ENCODE measurements around the gene NDUFAF5.

NDUFAF5 gene

GRCh38 chr20:13786143-13786828 is 1.5 kb downstream of the NDUFAF5 start:
- H3K4me2 ChIP-seq (ENCODE audit: low read depth, low read length, poor library complexity, severe bottlenecking) = peak overlapping the region; percentile 87
- H3K9ac ChIP-seq (ENCODE audit: low read length) = peak overlapping the region; percentile 87
- H3K79me2 ChIP-seq (ENCODE audit: insufficient read depth, low read length) = peaks cover 42% of the 10 kb centered on the region
- H3K9me2 ChIP-seq (replicated peaks; ENCODE audit: insufficient read depth, low read length) = no peaks in the 10 kb centered on the region
- H4K20me1 ChIP-seq (ENCODE audit: low read depth, low read length) = 0 out of 2 replicates have a peak, but pooled peaks cover 16% of the 10 kb centered on the region
- no peaks in the 10 kb centered on the region for H3K9me3 ChIP-seq (ENCODE audit: insufficient read depth, low read length)
- H3K36me3 ChIP-seq (ENCODE audit: low read length) = peaks cover 15% of the 10 kb centered on the region
- no peaks in the 10 kb centered on the region for H3K27me3 ChIP-seq (ENCODE audit: low read length)
- no peak overlapping the region for H2AFZ ChIP-seq (ENCODE audit: low read depth, low read length, severe bottlenecking)
- 0 out of 2 replicates have a peak, but pooled peaks cover 6% of the 10 kb centered on the region for H3F3A ChIP-seq (ENCODE audit: insufficient read depth)
- TF ChIP-seq, protein P1, sequence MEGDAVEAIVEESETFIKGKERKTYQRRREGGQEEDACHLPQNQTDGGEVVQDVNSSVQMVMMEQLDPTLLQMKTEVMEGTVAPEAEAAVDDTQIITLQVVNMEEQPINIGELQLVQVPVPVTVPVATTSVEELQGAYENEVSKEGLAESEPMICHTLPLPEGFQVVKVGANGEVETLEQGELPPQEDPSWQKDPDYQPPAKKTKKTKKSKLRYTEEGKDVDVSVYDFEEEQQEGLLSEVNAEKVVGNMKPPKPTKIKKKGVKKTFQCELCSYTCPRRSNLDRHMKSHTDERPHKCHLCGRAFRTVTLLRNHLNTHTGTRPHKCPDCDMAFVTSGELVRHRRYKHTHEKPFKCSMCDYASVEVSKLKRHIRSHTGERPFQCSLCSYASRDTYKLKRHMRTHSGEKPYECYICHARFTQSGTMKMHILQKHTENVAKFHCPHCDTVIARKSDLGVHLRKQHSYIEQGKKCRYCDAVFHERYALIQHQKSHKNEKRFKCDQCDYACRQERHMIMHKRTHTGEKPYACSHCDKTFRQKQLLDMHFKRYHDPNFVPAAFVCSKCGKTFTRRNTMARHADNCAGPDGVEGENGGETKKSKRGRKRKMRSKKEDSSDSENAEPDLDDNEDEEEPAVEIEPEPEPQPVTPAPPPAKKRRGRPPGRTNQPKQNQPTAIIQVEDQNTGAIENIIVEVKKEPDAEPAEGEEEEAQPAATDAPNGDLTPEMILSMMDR (IDR thresholded peaks at IDR 0.05; ENCODE audit: insufficient read depth, low read length, poor library complexity, severe bottlenecking) = no peak
- no peak for TF ChIP-seq EZH2phosphoT487 (conservative IDR thresholded peaks at IDR 0.05; ENCODE audit: low read length)
- H3K27ac ChIP-seq (ENCODE audit: low read depth, low read length) = no peak overlapping the region
- peak overlapping the region; percentile 82 for H3K4me3 ChIP-seq (ENCODE audit: insufficient read depth, low read length, poor library complexity, severe bottlenecking)

DNA sequence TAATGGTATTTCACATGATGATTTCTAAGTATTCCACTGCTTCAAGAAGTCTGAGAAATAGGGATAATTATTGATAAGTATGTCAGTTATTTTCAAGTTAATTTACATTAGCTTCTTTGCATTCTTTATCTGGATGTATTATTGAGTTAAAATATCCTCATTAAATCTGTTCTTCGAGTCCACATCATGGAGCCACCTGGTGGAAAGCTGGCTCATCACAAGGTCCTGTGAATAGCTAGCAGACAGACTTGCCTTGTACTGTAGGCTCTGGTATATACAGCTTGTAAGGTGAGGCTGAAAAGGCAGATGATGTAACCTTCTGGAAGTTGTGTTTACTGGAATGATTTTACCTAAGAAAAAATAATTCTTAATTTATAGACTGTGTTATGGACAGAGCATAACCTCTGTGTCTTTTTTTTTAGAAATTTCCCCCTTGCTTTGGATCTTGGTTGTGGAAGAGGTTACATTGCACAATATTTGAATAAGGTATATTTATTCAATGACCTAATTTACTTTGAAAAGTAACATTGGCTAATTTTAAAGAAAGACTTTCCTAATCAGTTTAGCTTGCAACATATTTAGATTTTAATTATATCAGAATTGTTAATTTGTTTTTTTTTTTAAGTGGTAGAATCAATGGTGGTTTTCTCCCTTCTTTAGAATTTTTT is 3.5 kb downstream of the NDUFAF5 start:
- Histone ChIP-seq H3K79me2 (ENCODE audit: insufficient read depth, low read length) (peaks cover 37% of the 10 kb centered on the region), H3K4me2 (ENCODE audit: low read depth, low read length, poor library complexity, severe bottlenecking) (no peak overlapping the region), H3K36me3 (ENCODE audit: low read length) (peaks cover 3% of the 10 kb centered on the region; the same call in 1 of the 2 replicates)

DNA sequence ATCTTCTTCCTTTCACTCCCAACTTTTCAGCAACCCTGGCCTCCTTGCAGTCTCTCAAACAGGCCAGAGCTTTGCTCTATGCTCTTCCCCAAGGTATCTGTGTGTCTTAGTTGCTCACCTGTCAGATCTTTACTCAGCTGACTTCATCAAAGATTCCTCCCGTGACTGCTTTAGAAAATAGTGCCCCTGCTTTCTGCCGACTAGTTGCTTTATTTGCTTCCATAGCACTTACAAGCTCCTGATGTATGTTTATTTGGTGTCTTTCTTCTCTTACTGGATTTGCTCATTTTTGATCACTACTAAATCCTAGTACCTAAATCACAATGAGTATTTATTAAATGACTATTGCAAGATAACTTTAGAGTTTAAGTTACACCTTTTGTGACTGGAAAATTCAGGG is 5.9 kb downstream of the NDUFAF5 start:
- no peaks in the 10 kb centered on the region for H3K9me3 ChIP-seq (ENCODE audit: insufficient read depth, low read length)
- H2AFZ ChIP-seq (ENCODE audit: low read depth, low read length, severe bottlenecking) = no peak overlapping the region
- H3K9ac ChIP-seq (ENCODE audit: low read length) = no peak overlapping the region
- no peaks in the 10 kb centered on the region for H3K9me2 ChIP-seq (replicated peaks; ENCODE audit: insufficient read depth, low read length)
- no peaks in the 10 kb centered on the region for H3K27me3 ChIP-seq (ENCODE audit: low read length)
- H4K20me1 ChIP-seq (ENCODE audit: low read depth, low read length) = 0 out of 2 replicates have a peak, but pooled peaks cover 13% of the 10 kb centered on the region
- no peak overlapping the region for H3K27ac ChIP-seq (ENCODE audit: low read depth, low read length)
- H3K4me2 ChIP-seq (ENCODE audit: low read depth, low read length, poor library complexity, severe bottlenecking) = no peak overlapping the region
- TF ChIP-seq, protein P1 (IDR thresholded peaks at IDR 0.05; ENCODE audit: insufficient read depth, low read length, poor library complexity, severe bottlenecking) = no peak
- TF ChIP-seq EZH2phosphoT487 (conservative IDR thresholded peaks at IDR 0.05; ENCODE audit: low read length) = no peak
- H3K79me2 ChIP-seq (ENCODE audit: insufficient read depth, low read length) = peaks cover 17% of the 10 kb centered on the region
- 0 out of 2 replicates have a peak, but pooled peaks cover 6% of the 10 kb centered on the region for H3F3A ChIP-seq (ENCODE audit: insufficient read depth)
- no peak overlapping the region for H3K4me3 ChIP-seq (ENCODE audit: insufficient read depth, low read length, poor library complexity, severe bottlenecking)
- H3K36me3 ChIP-seq (ENCODE audit: low read length) = peaks cover 11% of the 10 kb centered on the region

More for the DNA sequence above, 3.5 kb downstream of the NDUFAF5 start:
- H2AFZ ChIP-seq (ENCODE audit: low read depth, low read length, severe bottlenecking) = no peak overlapping the region
- no peak overlapping the region for H3K27ac ChIP-seq (ENCODE audit: low read depth, low read length)
- no peaks in the 10 kb centered on the region for H3K27me3 ChIP-seq (ENCODE audit: low read length)
- H4K20me1 ChIP-seq (ENCODE audit: low read depth, low read length) = 0 out of 2 replicates have a peak, but pooled peaks cover 13% of the 10 kb centered on the region
- no peaks in the 10 kb centered on the region for H3K9me2 ChIP-seq (replicated peaks; ENCODE audit: insufficient read depth, low read length)
- no peak overlapping the region for H3K4me3 ChIP-seq (ENCODE audit: insufficient read depth, low read length, poor library complexity, severe bottlenecking)
- TF ChIP-seq EZH2phosphoT487 (conservative IDR thresholded peaks at IDR 0.05; ENCODE audit: low read length) = no peak
- TF ChIP-seq, protein P1 (IDR thresholded peaks at IDR 0.05; ENCODE audit: insufficient read depth, low read length, poor library complexity, severe bottlenecking) = peak; percentile 52
- no peak overlapping the region for H3K9ac ChIP-seq (ENCODE audit: low read length)
- H3F3A ChIP-seq (ENCODE audit: insufficient read depth) = 0 out of 2 replicates have a peak, but pooled peaks cover 6% of the 10 kb centered on the region
- no peaks in the 10 kb centered on the region for H3K9me3 ChIP-seq (ENCODE audit: insufficient read depth, low read length)

All from SU-DHL-6 (cell line).